ENCODE results near the gene PXDN. TPM values are rescaled to one million over a fixed set of nuclear protein-coding genes. Genes with fewer than 3 reads are reported as not detected.

The PXDN gene
- total RNA-seq, 4 donors from 2014 or later = 0.72 to 10.9 (median 5.9) TPM

GRCh38 chr2:1607236-1607920, 136.9 kb downstream of the PXDN start:
- H3K4me3 ChIP-seq = no peak overlapping the region
- H3K27me3 ChIP-seq = peaks cover 0 to 38% (median 0%) of the 10 kb centered on the region in 4 donors
- H3K36me3 ChIP-seq = no peaks in the 10 kb centered on the region
- H3K9me3 ChIP-seq = no peaks in the 10 kb centered on the region
- intact Hi-C loops (cut with DNase I) = no loop called here
- WGBS, 2 donors = 67 to 89% methylated on average over 5 to 6 of the region's 7 CpGs
- no peak overlapping the region for H3K27ac ChIP-seq
- DNase-seq = no peak
- H3K4me1 ChIP-seq = peaks cover 0 to 12% (median 0%) of the 10 kb centered on the region in 3 donors
- TF ChIP-seq CTCF (IDR thresholded peaks at IDR 0.05) = no peak
- TF ChIP-seq POLR2A (IDR thresholded peaks at IDR 0.05) = no peak

GRCh38 chr2:1606421-1607235, 137.7 kb downstream of the PXDN start:
- TF ChIP-seq CTCF (IDR thresholded peaks at IDR 0.05) = no peak
- TF ChIP-seq POLR2A (IDR thresholded peaks at IDR 0.05) = no peak
- H3K4me1 ChIP-seq = peaks cover 0 to 12% (median 0%) of the 10 kb centered on the region in 3 donors
- no peak overlapping the region for H3K4me3 ChIP-seq
- DNase-seq = no peak
- no peaks in the 10 kb centered on the region for H3K9me3 ChIP-seq
- peaks cover 0 to 44% (median 0%) of the 10 kb centered on the region in 4 donors for H3K27me3 ChIP-seq
- WGBS, 2 donors = 65 to 66% methylated on average over 15 of the region's 15 CpGs
- intact Hi-C loops (cut with DNase I) = no loop called here
- H3K27ac ChIP-seq = no peak overlapping the region
- H3K36me3 ChIP-seq = no peaks in the 10 kb centered on the region

DNA sequence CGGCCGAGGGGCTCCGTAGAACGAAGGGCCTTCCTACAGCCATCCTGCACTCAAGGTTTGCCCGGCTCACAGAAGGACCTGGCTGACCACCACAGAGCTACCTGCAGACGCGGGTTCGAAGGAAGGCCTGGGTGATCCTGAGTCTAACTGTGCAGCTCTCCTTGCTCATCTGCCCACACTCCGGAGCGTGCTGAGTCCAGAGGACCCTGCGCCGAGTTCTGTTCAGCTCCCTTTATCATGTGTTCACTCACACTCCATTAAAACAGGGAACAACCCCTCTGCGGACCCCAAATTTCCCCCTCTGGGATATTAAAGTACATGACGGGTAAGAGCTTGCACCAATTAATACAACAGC, 138.3 kb downstream of the PXDN start:
- Histone ChIP-seq H3K27ac (no peak overlapping the region), H3K4me1 (peaks cover 0 to 14% (median 0%) of the 10 kb centered on the region in 3 donors), H3K36me3 (no peaks in the 10 kb centered on the region), H3K4me3 (no peak overlapping the region), H3K27me3 (peaks cover 0 to 45% (median 0%) of the 10 kb centered on the region in 4 donors), H3K9me3 (no peaks in the 10 kb centered on the region)
- WGBS, 2 donors = 68 to 91% methylated on average over 5 to 9 of the region's 14 CpGs
- no peak for DNase-seq
- TF ChIP-seq POLR2A (IDR thresholded peaks at IDR 0.05) (no peak), CTCF (IDR thresholded peaks at IDR 0.05) (no peak)
- intact Hi-C loops (cut with DNase I) = no loop called here

DNA sequence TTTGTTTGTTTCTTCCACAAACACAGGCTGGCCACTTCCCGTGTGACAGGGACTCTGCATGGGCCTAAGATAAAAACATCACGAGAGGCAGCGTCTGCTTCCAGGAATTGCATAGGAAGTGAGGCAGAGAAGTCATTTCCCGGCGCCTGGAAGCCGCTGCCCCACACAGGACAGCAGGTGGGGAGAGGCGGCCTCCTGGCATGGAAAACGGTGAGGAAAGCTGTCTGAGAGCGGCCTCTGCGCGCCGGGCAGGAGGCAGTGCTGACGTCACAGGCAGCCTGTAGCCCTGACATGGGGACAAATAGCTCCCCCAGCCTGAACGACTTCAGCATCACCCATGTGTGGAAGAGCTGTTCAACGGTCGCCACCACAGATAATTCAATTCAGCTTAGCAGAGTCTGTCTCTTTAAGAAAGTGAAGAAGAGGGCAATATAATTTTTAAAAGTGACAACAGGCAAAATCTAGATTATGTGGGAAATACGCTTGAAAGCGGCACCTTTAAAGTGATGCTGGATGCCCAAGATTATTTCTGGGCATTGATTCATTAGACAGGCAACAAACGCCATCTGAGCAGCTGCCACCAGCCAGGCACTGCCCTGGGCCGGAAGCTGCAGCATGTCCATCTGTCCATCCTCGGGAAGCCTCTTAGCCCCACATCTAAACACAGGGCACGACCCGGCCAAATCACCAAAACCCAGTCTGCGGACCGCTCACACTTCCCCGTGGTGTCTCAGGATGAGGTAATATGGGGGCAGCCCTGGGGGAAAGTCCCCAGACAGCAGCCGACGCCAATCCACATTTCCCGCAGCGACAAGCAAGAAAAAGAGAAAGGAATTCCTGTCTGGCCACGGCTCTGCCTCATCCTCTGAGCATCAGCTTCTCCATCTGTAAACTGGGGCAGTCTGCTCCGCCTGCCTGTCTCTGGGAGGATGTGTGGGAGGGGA, 138.9 kb downstream of the PXDN start:
- TF ChIP-seq POLR2A (IDR thresholded peaks at IDR 0.05) = no peak
- no peak for TF ChIP-seq CTCF (IDR thresholded peaks at IDR 0.05)
- peak overlapping the region in 1 of 4 donors; percentile 22 for H3K4me3 ChIP-seq
- H3K36me3 ChIP-seq = no peaks in the 10 kb centered on the region
- no peaks in the 10 kb centered on the region for H3K9me3 ChIP-seq
- peak overlapping the region in 1 of 4 donors; percentile 19 for H3K27ac ChIP-seq
- WGBS, 2 donors = 41 to 47% methylated on average over 19 to 21 of the region's 32 CpGs
- H3K4me1 ChIP-seq = peaks cover 0 to 21% (median 3%) of the 10 kb centered on the region in 3 donors
- H3K27me3 ChIP-seq = peaks cover 0 to 45% (median 0%) of the 10 kb centered on the region in 4 donors
- no peak for DNase-seq
- intact Hi-C loops (cut with DNase I) = no loop called here

Measured in esophagus squamous epithelium (tissue), 5 donors.